NCI-H2196 (cell line): ENCODE results near the gene ABCA1.
"Not testable (repeated sequence)": the region's sequence is repeated elsewhere in the genome, so short reads cannot be mapped to it uniquely, and the experiment has no call there.

Experiments used
- DNase-seq: peaks from one replicate; lab custom pipeline; 2025; ENCODE audit not compliant: unreplicated experiment; lab: John Stamatoyannopoulos, UW

Gene ABCA1

DNA sequence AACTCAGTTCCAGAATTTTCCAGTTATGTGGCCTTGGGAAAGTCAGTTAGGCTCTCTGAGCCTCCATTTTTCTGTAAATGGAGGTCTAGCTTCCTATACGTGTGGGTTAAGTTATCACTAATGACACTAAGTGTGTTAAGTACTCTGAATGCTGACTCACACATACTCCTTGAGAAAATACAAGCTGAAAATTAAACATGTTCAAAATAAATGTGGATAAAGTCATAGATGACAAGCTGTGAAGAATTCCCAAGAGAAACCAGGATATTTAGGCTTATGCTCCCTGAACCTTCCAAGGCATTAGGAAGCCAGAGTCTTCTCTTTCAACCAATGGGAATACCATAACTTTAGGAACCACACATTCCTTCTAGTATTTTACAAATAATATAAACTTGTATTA is 58.1 kb downstream of the ABCA1 start:
- no peak for DNase-seq

GRCh38 chr9:104868687-104869404 is 59.1 kb downstream of the ABCA1 start:
- peak; percentile 73 for DNase-seq

GRCh38 chr9:104868303-104868686 is 59.7 kb downstream of the ABCA1 start:
- no peak for DNase-seq

DNA sequence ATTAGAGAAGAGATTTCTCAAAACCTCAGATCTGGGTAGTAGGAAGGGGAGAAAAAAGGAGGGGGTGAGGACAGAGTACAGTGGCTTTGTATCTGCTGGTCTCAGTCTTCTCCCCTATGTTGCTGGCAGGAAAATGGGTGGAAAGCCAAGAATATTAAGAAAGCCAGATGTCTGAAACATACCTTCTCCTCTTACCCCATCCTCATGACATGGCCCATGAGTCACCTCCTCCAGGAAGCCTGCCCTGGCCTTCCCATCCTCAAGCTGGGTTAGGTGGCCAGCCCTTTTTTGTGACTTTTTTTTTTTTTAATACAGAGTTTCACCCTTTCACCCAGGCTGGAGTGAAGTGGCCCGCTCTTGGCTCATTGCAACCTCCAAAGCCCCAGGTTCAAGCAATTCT is 61.8 kb downstream of the ABCA1 start:
- DNase-seq: no peak

GRCh38 chr9:104864675-104865104 is 63.3 kb downstream of the ABCA1 start:
- no peak for DNase-seq

GRCh38 chr9:104863180-104863883 is 64.6 kb downstream of the ABCA1 start:
- DNase-seq: peak; percentile 78

DNA sequence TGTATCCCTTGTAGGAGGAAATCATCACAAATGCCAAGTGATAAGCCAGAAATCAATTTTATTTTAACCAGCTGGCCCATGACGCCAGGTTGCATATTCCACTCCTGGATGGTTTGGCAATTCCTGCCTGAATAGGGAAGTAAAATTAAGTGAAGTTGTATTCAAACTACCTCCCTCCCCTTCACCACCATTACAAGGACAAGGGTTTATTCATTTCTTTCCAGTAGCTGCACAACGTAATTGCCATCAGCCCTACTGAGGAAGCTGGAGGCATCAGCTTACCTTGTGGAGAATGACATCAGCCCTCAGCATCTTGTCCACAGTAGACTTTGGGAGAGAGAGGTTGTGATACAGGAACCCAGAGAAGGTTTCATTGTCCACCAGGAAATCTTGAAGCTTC is 66.6 kb downstream of the ABCA1 start:
- peak; percentile 26 for DNase-seq

- DNase-seq: no peak
These were observed 67.7 kb downstream of the ABCA1 start for GRCh38 chr9:104860263-104860662.

DNA sequence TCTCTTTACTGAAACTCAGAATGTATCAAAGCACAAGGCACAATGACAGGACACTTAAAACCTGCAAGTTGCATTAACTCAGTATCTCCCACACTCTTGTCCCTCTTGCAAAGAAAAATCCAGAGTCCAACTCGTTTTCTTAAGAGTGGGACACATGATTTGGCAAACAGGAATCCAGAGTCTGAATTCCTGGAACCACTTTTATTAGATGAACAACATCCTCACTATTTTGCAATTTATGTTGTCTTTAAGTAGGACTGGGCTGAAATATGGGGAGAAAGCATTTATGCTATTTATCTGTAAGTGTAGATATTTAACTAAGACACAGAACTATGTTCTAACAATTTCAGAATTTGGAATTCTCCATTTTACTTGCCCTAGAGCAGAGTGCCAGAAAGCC is 69.1 kb downstream of the ABCA1 start:
- no peak for DNase-seq

DNA sequence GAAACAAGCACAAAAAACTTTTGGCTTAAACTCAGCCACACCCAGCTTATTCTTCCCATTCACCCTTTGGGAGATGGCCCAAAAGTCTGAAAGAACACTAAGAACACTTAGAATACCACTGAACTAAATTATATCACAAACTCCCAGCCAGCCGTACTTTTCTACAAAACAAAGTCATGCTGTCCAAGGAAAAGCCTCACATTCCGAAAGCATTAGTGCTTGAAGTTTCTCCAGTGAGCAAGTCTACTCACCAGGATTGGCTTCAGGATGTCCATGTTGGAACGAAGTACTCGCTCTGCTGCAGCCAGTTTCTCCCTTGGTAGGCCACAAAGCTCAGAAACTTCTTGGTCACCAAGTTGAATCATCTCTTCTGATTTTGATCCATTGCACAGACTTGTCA is 69.7 kb downstream of the ABCA1 start:
- no peak for DNase-seq

DNA sequence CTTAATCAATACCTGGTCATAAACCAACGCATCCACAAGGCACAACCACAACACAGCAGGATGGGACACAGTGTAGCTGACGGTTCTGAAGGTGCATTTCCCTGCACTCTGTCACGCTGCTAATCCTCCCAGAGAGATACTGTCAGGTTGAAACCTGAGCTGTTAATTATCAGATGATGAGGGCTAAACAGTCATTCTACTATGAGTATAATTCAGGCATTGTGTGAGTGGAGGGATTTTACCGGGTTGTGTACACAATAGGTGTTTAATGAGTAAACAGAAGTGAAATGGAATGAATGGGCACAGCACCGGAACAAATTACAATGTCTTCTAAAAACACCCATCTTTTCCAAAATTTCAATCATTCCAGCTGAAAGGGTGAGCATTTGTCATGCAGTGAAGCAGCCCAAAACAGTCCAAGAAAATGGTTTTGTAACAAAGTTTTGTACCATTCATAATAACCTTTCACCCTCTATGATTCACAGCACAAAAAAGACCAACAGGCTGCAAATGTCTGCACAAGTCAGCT is 71.5 kb downstream of the ABCA1 start:
- DNase-seq: peak; percentile 68

DNA sequence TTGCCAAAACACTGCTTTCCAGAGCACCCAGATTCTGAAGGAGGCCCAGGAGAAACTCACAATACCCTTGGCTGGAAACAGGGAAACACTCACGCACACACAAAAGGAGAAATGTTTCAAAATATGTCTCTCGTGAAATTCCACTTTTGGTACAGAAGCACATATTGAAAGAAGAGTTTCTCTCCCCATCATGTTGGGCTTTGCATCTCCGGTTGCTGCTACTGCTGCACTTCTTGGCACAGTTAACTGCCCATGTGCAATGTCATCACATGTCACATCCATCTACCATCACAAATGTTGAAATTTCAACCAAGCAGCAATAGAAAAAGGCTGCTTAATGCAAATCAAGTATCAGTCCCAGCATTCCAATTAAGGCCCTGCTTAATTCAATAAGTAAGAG is 72.1 kb downstream of the ABCA1 start:
- no peak for DNase-seq

GRCh38 chr9:104855258-104855657 is 72.7 kb downstream of the ABCA1 start:
- not testable (repeated sequence) for DNase-seq

DNA sequence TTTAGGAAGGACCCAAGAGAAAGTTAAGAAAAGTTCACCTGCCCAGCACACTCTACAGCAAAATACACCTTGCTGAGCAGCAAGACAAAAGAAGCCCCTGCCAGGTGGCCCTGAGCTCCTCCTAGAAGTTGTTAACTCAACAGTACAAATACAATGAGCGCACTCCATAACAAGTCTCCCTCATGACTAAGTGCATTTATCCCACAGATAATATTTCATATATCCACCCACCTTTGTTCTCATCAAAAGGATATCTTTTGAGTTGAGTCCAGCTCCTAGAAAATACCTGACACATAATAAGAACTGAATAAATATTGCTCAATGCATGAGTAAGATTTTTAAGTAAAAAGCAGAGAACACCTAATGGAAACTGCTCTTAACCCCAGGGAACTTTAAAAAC is 73.3 kb downstream of the ABCA1 start:
- peak; percentile 36 for DNase-seq

DNA sequence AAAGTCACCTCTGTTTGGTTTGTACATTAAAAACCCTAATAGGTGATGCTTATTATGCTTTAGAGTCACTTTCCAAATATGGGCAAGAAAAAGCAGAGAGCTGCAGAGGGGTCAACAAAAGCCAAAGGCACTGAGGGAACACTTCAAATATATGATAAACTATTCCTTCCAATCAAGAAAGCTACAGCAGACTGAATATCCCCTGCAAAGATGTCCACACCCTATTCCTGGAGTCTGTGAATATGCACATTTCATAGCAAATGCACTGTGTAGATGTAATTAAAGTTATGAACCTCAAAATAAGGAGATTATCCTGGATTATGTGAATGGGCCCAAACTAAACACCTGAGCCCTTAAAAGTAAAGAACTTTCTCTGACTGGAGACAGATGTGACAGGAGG is 74.3 kb downstream of the ABCA1 start:
- no peak for DNase-seq

- no peak for DNase-seq
These were observed 74.8 kb downstream of the ABCA1 start for GRCh38 chr9:104853159-104853558.

DNA sequence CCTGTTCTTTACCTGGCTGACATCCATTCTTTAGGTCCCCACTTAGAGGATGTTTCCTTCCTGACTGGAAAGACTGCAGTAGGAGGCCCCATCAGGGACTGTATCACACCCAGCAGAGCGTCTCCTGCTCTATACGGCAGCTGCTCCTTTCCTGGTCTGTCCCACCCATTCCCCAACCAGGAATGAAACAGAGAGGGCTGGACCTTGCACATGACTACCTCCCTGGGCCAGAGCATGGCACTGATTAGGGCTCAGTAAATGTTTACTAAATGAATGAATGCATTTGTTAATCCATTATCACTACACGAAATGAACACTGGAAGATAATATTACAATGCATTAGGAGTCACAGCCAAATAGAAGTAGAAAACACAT is 76.4 kb downstream of the ABCA1 start:
- DNase-seq: no peak

DNA sequence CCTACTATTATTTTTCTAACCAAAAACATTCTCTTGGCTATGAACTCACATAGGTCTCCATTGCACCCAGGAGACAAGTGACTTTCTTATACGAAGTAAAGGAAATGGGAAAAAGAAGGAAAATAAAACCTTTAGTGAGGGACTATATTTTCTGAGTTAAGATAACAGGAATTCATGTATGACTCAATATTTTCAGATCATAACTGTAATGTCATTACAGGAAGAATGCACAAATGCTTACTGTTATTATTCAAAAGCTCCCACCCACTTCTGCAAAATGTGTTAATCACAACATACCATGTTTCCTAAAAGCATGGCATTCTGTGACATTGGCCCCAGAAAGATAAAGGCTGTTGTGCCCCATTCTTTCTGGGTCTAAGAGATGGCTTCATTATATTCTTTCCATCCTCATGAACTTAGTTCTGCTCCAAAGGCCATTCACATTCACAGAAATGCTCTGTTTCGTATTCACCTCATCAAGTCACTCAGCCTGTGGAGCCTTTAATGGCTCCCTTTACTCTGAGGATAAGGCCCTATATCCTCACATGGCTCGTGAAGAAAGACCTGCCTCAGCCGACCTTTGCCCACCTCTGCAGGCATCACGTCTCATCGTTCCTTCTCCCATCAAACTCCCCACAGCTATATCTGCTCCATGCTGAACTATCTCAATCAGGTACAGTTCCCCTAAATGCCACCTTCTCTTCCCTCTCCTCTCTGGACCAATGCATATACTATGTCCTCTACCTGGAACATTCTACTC is 77.0 kb downstream of the ABCA1 start:
- no peak for DNase-seq

- DNase-seq: no peak
These were observed 78.9 kb downstream of the ABCA1 start for GRCh38 chr9:104849023-104849422.

DNA sequence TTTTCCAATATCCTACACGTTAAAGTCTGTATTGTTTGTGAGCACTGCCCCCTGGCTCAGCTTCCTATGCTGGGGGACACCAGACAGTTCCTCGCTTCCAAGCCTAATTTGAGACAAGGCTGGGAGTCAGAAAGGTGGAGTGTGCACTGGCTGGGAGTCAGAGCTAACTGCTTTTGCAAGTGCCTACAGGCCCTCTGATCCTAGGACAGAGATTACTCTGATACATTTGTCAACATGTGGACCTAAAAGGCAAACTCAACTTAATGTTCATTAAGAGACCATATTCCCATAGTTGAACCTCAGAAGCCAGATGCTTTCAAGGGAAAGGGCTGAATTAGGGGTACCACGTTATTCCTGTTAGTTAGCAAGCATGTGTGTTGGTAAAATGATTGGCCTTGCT is 83.2 kb downstream of the ABCA1 start:
- DNase-seq: no peak

GRCh38 chr9:104843644-104844240 is 84.2 kb downstream of the ABCA1 start:
- DNase-seq: no peak
